IMR-90 (cell line): ENCODE data around the gene OTOR. TPM values are rescaled to one million over a fixed set of nuclear protein-coding genes. Genes with fewer than 3 reads are reported as not detected.

Source experiments
- ATAC-seq: fragments of 200-7000 bp; cut with Tn5 transposase; 2 replicates; pipeline ENCODE4 v1.9.1; 2020; ENCODE audit warnings: low read depth, mild to moderate bottlenecking, moderate library complexity
- BruUV-seq: library from RNA; stranded (reverse); fragments of 400-500 nt; replicated peaks from 2 replicates; lab custom pipeline; 2021; lab: Mats Ljungman, UMichigan
- CTCF ChIA-PET: fragments of 300-600 bp; formaldehyde crosslinking; extraction: SDS; loops from one replicate; lab custom pipeline; 2021; ENCODE audit warnings: antibody characterized with exemption; lab: Yijun Ruan, JAX
- POLR2A ChIA-PET: fragments of 300-600 bp; sonication (Branson Sonifier 250); formaldehyde crosslinking; loops from one replicate; lab custom pipeline; 2022; ENCODE audit warnings: antibody characterized with exemption; ENCODE audit not compliant: unreplicated experiment; lab: Charles Lee
- DNase-seq: peaks from one replicate; pipeline ENCODE4 v3.0.0; 2013
- H2AFZ ChIP-seq: replicated peaks from 2 replicates; pipeline ENCODE3; 2013; ENCODE audit warnings: low read length, mild to moderate bottlenecking; ENCODE audit not compliant: poor library complexity
- H2AK5ac ChIP-seq: 2 replicates; pipeline ENCODE4 v1.6.1; 2013; ENCODE audit warnings: low read depth, low read length, inconsistent platforms
- H2AK9ac ChIP-seq: replicated peaks from 2 replicates; pipeline ENCODE3; 2013; ENCODE audit warnings: mild to moderate bottlenecking, low read depth, low read length, moderate library complexity; ENCODE audit not compliant: poor library complexity
- H2BK120ac ChIP-seq: 2 replicates; pipeline ENCODE4 v1.6.1; 2013; ENCODE audit warnings: low read depth, low read length, inconsistent platforms
- H2BK15ac ChIP-seq: 3 replicates; pipeline ENCODE4 v1.6.1; 2013; ENCODE audit warnings: low read depth, low read length, inconsistent platforms
- H2BK20ac ChIP-seq: 2 replicates; pipeline ENCODE4 v1.6.1; 2013; ENCODE audit warnings: low read depth, mild to moderate bottlenecking, inconsistent platforms, low read length, moderate library complexity
- H2BK5ac ChIP-seq: 2 replicates; pipeline ENCODE4 v1.6.1; 2013; ENCODE audit warnings: mild to moderate bottlenecking, low read depth, low read length, inconsistent platforms; ENCODE audit not compliant: poor library complexity, severe bottlenecking
- H3K14ac ChIP-seq: replicated peaks from 2 replicates; pipeline ENCODE4 v1.6.1; 2013; ENCODE audit warnings: low read depth, low read length, inconsistent platforms
- H3K18ac ChIP-seq: 2 replicates; pipeline ENCODE4 v1.6.1; 2013; ENCODE audit warnings: low read depth, low read length, control low read depth
- H3K23ac ChIP-seq: 2 replicates; pipeline ENCODE4 v1.6.1; 2013; ENCODE audit warnings: low read depth, low read length, inconsistent platforms
- H3K27ac ChIP-seq: 2 replicates; pipeline ENCODE4 v1.5.1; 2013; ENCODE audit warnings: mild to moderate bottlenecking, control low read depth, low read length; ENCODE audit not compliant: insufficient read depth
- H3K27me3 ChIP-seq: 2 replicates; pipeline ENCODE4 v1.6.1; 2013; ENCODE audit warnings: low read length; ENCODE audit not compliant: control insufficient read depth, insufficient read depth
- H3K36me3 ChIP-seq: 2 replicates; pipeline ENCODE4 v1.6.1; 2013; ENCODE audit warnings: low read length, mixed read lengths; ENCODE audit not compliant: control insufficient read depth, insufficient read depth
- H3K4ac ChIP-seq: 2 replicates; pipeline ENCODE4 v1.6.1; 2013; ENCODE audit warnings: low read depth, low read length, inconsistent platforms
- H3K4me1 ChIP-seq: 2 replicates; pipeline ENCODE4 v1.6.1; 2013; ENCODE audit warnings: low read length, mixed read lengths; ENCODE audit not compliant: control insufficient read depth, insufficient read depth
- H3K4me2 ChIP-seq: 2 replicates; pipeline ENCODE4 v1.6.1; 2013; ENCODE audit warnings: low read depth, mild to moderate bottlenecking, control low read depth, low read length, moderate library complexity
- H3K4me3 ChIP-seq: 2 replicates; pipeline ENCODE4 v1.5.1; 2013; ENCODE audit warnings: low read depth, mild to moderate bottlenecking, control low read depth, low read length, moderate library complexity; ENCODE audit not compliant: insufficient read depth
- H3K56ac ChIP-seq: 2 replicates; pipeline ENCODE4 v1.6.1; 2013; ENCODE audit warnings: low read length, inconsistent platforms; ENCODE audit not compliant: insufficient read depth; ENCODE audit errors: extremely low read depth
- H3K79me1 ChIP-seq, 2 experiments: 2 replicates each; pipeline ENCODE4 v1.6.1; 2013; ENCODE audit warnings: low read length in 2 of 2, inconsistent platforms in 1 of 2, low read depth in 1 of 2
- H3K9ac ChIP-seq: 2 replicates; pipeline ENCODE4 v1.6.1; 2013; ENCODE audit warnings: low read depth, low read length, control low read depth
- H3K9me1 ChIP-seq: 2 replicates; pipeline ENCODE4 v1.6.1; 2013; ENCODE audit warnings: low read length, inconsistent platforms; ENCODE audit not compliant: insufficient read depth
- H3K9me3 ChIP-seq: 2 replicates; pipeline ENCODE4 v1.6.1; 2013; ENCODE audit warnings: low read length; ENCODE audit not compliant: control insufficient read depth, insufficient read depth
- H4K20me1 ChIP-seq: 2 replicates; pipeline ENCODE4 v1.6.1; 2013; ENCODE audit warnings: low read length, inconsistent platforms; ENCODE audit not compliant: insufficient read depth
- H4K5ac ChIP-seq: 2 replicates; pipeline ENCODE4 v1.6.1; 2013; ENCODE audit warnings: mild to moderate bottlenecking, low read depth, low read length, control low read depth
- H4K8ac ChIP-seq, 2 experiments: 2 replicates each; pipeline ENCODE4 v1.6.1; 2013; ENCODE audit warnings: low read depth in 2 of 2, low read length in 2 of 2, control low read depth in 1 of 2, inconsistent platforms in 1 of 2
- H4K91ac ChIP-seq: 2 replicates; pipeline ENCODE4 v1.6.1; 2013; ENCODE audit warnings: low read depth, low read length, inconsistent platforms; ENCODE audit not compliant: insufficient read depth
- BHLHE40 ChIP-seq: fragments of 150-350 bp; IDR thresholded peaks from 2 replicates; pipeline ENCODE4 v1.6.1; 2016; ENCODE audit warnings: mild to moderate bottlenecking, low read depth, low read length
- CEBPB ChIP-seq: IDR thresholded peaks from 2 replicates; pipeline ENCODE4 v1.6.1; 2012; ENCODE audit warnings: low read depth, low read length, improper control_type of control experiment
- CHD1 ChIP-seq: IDR thresholded peaks from 2 replicates; pipeline ENCODE4 v1.6.1; 2012; ENCODE audit warnings: low read depth, low read length, improper control_type of control experiment
- ELK1 ChIP-seq: fragments of 150-350 bp; IDR thresholded peaks from 2 replicates; pipeline ENCODE4 v1.6.1; 2016; ENCODE audit warnings: low read depth, mild to moderate bottlenecking, low read length, moderate library complexity, borderline replicate concordance
- FOS ChIP-seq: fragments of 150-350 bp; IDR thresholded peaks from 2 replicates; pipeline ENCODE4 v1.6.1; 2016; ENCODE audit warnings: low read depth, low read length
- MAFK ChIP-seq: IDR thresholded peaks from 2 replicates; pipeline ENCODE4 v1.6.1; 2012; ENCODE audit warnings: low read depth, low read length, improper control_type of control experiment
- MAZ ChIP-seq: IDR thresholded peaks from 2 replicates; pipeline ENCODE4 v1.6.1; 2012; ENCODE audit warnings: low read depth, mild to moderate bottlenecking, low read length, improper control_type of control experiment, moderate library complexity, borderline replicate concordance
- MXI1 ChIP-seq: IDR thresholded peaks from 2 replicates; pipeline ENCODE4 v1.6.1; 2012; ENCODE audit warnings: low read depth, mild to moderate bottlenecking, low read length, moderate library complexity, borderline replicate concordance
- NFE2L2 ChIP-seq: fragments of 150-350 bp; IDR thresholded peaks from 2 replicates; pipeline ENCODE4 v1.6.1; 2016; ENCODE audit warnings: low read depth, mild to moderate bottlenecking, low read length
- POLR2A ChIP-seq: IDR thresholded peaks from 2 replicates; pipeline ENCODE4 v1.6.1; 2012; ENCODE audit warnings: mild to moderate bottlenecking, low read depth, low read length
- RAD21 ChIP-seq: IDR thresholded peaks from 2 replicates; pipeline ENCODE4 v1.6.1; 2012; ENCODE audit warnings: low read length, improper control_type of control experiment
- RFX5 ChIP-seq: IDR thresholded peaks from 2 replicates; pipeline ENCODE4 v1.8.0; 2012; ENCODE audit warnings: low read depth, mild to moderate bottlenecking, low read length, moderate library complexity
- SMC3 ChIP-seq: fragments of 150-350 bp; IDR thresholded peaks from 2 replicates; pipeline ENCODE4 v1.6.1; 2016; ENCODE audit warnings: low read depth, mild to moderate bottlenecking, antibody characterized with exemption, low read length, moderate library complexity
- USF2 ChIP-seq: fragments of 150-350 bp; IDR thresholded peaks from 2 replicates; pipeline ENCODE4 v1.6.1; 2017; ENCODE audit warnings: mild to moderate bottlenecking, antibody characterized with exemption, low read length, low read depth
- WGBS, 2 experiments: methylation state at CpG; one replicate each; pipeline versions ENCODE4 v1.1.5 to v1.1.7; 2013; ENCODE audit warnings: missing lambda C conversion rate in 2 of 2; ENCODE audit not compliant: insufficient read length in 1 of 2; ENCODE audit errors: extremely low coverage in 2 of 2; 5-methylcytosine and 5-hydroxymethylcytosine counted together
- dilution Hi-C: fragments of 300-500 bp; cut with HindIII; formaldehyde crosslinking; loops from one replicate; pipeline ENCODE4 v1.14.3; 2018; ENCODE audit warnings: low sequenced_read_pairs; ENCODE audit not compliant: unreplicated experiment
- in situ Hi-C: fragments of 300-500 bp; cut with MboI; formaldehyde crosslinking; loops from 3 replicates; pipeline ENCODE4 v1.14.3; 2019; ENCODE audit warnings: low sequenced_read_pairs, inconsistent platforms, mixed read lengths
- intact Hi-C: fragments of 100-400 bp; cut with micrococcal nuclease; formaldehyde crosslinking; loops from 2 replicates; pipeline ENCODE4 v1.10.0; 2022
- polyA plus RNA-seq, 3 experiments: library from polyadenylated mRNA; depleted of rRNA; stranded (reverse); fragments of >200 nt; gene quantifications; 2 replicates each; pipeline ENCODE4 v1.2.3, GENCODE V29; 2012; ENCODE audit warnings: low replicate concordance in 1 of 3
- total RNA-seq: library from RNA; depleted of rRNA; stranded (reverse); fragments of >200 nt; gene quantifications from 2 replicates; pipeline ENCODE4 v1.2.3, GENCODE V29; 2012
- TF ChIP-seq, protein P1 (sequence below): conservative IDR thresholded peaks from 2 replicates; pipeline ENCODE4 v1.5.1; 2012; ENCODE audit warnings: mild to moderate bottlenecking, low read depth, low read length, improper control_type of control experiment

Gene OTOR
- total and polyA plus RNA-seq, 2 of the 4 experiments (the other 2 are of a cell fraction): not detected

DNA sequence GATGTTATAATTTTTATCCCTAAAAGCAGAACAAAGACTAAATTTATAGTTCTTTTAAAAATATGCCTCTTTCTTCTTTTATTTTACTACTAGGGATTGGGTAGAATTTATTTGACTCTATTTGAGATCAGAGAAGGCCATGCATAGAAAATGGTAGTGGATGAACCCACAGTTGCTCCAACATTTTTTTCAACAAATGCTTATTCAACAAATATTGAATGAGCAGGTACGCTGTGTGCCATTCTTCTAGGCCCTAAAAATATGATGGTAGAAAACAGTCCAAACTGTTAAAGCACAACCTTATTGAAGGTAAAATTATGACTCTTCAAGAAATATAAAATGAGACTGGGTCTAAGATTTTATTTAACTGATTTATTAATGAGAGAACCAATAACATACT, 30.0 kb downstream of the OTOR start:
- intact Hi-C loops: no loop called here
- Histone ChIP-seq H2AK9ac (no peak overlapping the region), H2BK120ac (no peak overlapping the region), H2BK15ac (no peak overlapping the region), H2BK20ac (no peak overlapping the region), H3K36me3 (no peaks in the 10 kb centered on the region), H3K14ac (no peak overlapping the region), H3K9ac (no peak overlapping the region), H3K4me2 (no peak overlapping the region), H2AK5ac (no peak overlapping the region), H3K79me1 (no peaks in the 10 kb centered on the region), H4K20me1 (no peaks in the 10 kb centered on the region), H3K27me3 (no peaks in the 10 kb centered on the region; the same call in 1 of the 2 replicates), H3K4ac (no peak overlapping the region), H3K18ac (no peak overlapping the region), H4K8ac (no peak overlapping the region), H4K5ac (no peak overlapping the region), H4K91ac (no peak overlapping the region), H3K4me3 (no peak overlapping the region), H3K27ac (no peak overlapping the region), H3K9me1 (no peaks in the 10 kb centered on the region), H3K23ac (no peak overlapping the region), H3K9me3 (no peaks in the 10 kb centered on the region), H3K56ac (no peak overlapping the region), H3K4me1 (no peaks in the 10 kb centered on the region), H2BK5ac (no peak overlapping the region), H2AFZ (no peak overlapping the region)
- dilution Hi-C loops: no loop called here
- CTCF ChIA-PET: interaction anchor here (0.7 kb wide), 1 partner anchor 1166 kb away, joined by 3 read pairs; no protein-coding TSS in a partner anchor
- DNase-seq (no peak), ATAC-seq (no peak)
- no TSS peak for BruUV-seq
- TF ChIP-seq MAZ: no peak
- TF ChIP-seq BHLHE40: no peak
- TF ChIP-seq CEBPB: no peak
- no peak for TF ChIP-seq NFE2L2
- no peak for TF ChIP-seq RFX5
- no peak for TF ChIP-seq RAD21
- TF ChIP-seq, protein P1, sequence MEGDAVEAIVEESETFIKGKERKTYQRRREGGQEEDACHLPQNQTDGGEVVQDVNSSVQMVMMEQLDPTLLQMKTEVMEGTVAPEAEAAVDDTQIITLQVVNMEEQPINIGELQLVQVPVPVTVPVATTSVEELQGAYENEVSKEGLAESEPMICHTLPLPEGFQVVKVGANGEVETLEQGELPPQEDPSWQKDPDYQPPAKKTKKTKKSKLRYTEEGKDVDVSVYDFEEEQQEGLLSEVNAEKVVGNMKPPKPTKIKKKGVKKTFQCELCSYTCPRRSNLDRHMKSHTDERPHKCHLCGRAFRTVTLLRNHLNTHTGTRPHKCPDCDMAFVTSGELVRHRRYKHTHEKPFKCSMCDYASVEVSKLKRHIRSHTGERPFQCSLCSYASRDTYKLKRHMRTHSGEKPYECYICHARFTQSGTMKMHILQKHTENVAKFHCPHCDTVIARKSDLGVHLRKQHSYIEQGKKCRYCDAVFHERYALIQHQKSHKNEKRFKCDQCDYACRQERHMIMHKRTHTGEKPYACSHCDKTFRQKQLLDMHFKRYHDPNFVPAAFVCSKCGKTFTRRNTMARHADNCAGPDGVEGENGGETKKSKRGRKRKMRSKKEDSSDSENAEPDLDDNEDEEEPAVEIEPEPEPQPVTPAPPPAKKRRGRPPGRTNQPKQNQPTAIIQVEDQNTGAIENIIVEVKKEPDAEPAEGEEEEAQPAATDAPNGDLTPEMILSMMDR: no peak
- no peak for TF ChIP-seq USF2
- no peak for TF ChIP-seq FOS
- TF ChIP-seq SMC3: no peak
- TF ChIP-seq MXI1: no peak
- no peak for TF ChIP-seq MAFK
- no peak for TF ChIP-seq CHD1
- TF ChIP-seq POLR2A: no peak
- TF ChIP-seq ELK1: no peak
- in situ Hi-C loops: no loop called here
- WGBS, 2 experiments: no CpG with 5 or more reads among the region's 1 CpG
- POLR2A ChIA-PET: no interaction called here
